MM.1S (cell line): ENCODE results near the gene ACER1.

Source experiments
- DNase-seq: peaks from one replicate; pipeline ENCODE4 v3.0.0-alpha.2; 2015
- H2AFZ ChIP-seq: fragments of 300-600 bp; sonication (generic); 2 replicates; pipeline ENCODE4 v1.6.0; 2016; ENCODE audit warnings: antibody characterized with exemption, low read length
- H3F3A ChIP-seq: fragments of 300-600 bp; sonication (generic); 2 replicates; pipeline ENCODE4 v1.6.1; 2016; ENCODE audit warnings: mild to moderate bottlenecking, antibody characterized with exemption, low read length, moderate library complexity, mixed read lengths; ENCODE audit not compliant: insufficient read depth
- H3K27ac ChIP-seq: fragments of 300-600 bp; sonication (generic); 2 replicates; pipeline ENCODE4 v1.5.1; 2016; ENCODE audit warnings: mild to moderate bottlenecking, low read length
- H3K27me3 ChIP-seq: fragments of 300-600 bp; sonication (generic); replicated peaks from 2 replicates; pipeline ENCODE4 v1.6.0; 2016; ENCODE audit warnings: low read length; ENCODE audit not compliant: insufficient read depth
- H3K36me3 ChIP-seq: fragments of 300-600 bp; sonication (generic); replicated peaks from 2 replicates; pipeline ENCODE4 v1.6.1; 2016; ENCODE audit warnings: mild to moderate bottlenecking, low read length, mixed read lengths; ENCODE audit not compliant: insufficient read depth
- H3K4me1 ChIP-seq: fragments of 300-600 bp; sonication (generic); 2 replicates; pipeline ENCODE4 v1.6.1; 2016; ENCODE audit warnings: low read length, mixed read lengths
- H3K4me2 ChIP-seq: fragments of 300-600 bp; sonication (generic); 2 replicates; pipeline ENCODE4 v1.6.0; 2016; ENCODE audit warnings: low read depth, low read length
- H3K4me3 ChIP-seq: fragments of 300-600 bp; sonication (generic); 2 replicates; pipeline ENCODE4 v1.5.1; 2016; ENCODE audit warnings: low read length, mixed read lengths
- H3K79me2 ChIP-seq: fragments of 300-600 bp; sonication (generic); 2 replicates; pipeline ENCODE4 v1.6.1; 2016; ENCODE audit warnings: mixed run types, low read length, mixed read lengths
- H3K9ac ChIP-seq: fragments of 300-600 bp; sonication (generic); 2 replicates; pipeline ENCODE4 v1.6.1; 2016; ENCODE audit warnings: low read length, mixed read lengths
- H3K9me2 ChIP-seq: fragments of 300-600 bp; sonication (generic); replicated peaks from 2 replicates; pipeline ENCODE4 v1.6.1; 2016; ENCODE audit warnings: mild to moderate bottlenecking, low read length, mixed read lengths; ENCODE audit not compliant: insufficient read depth
- H3K9me3 ChIP-seq: fragments of 300-600 bp; sonication (generic); replicated peaks from 2 replicates; pipeline ENCODE4 v1.6.1; 2016; ENCODE audit warnings: mild to moderate bottlenecking, low read length, mixed read lengths; ENCODE audit not compliant: insufficient read depth
- H4K20me1 ChIP-seq: fragments of 300-600 bp; sonication (generic); 2 replicates; pipeline ENCODE4 v1.6.1; 2016; ENCODE audit warnings: mild to moderate bottlenecking, low read length, moderate library complexity, mixed read lengths; ENCODE audit not compliant: insufficient read depth
- CTCF ChIP-seq: fragments of 300-600 bp; sonication (generic); IDR thresholded peaks from 2 replicates; pipeline ENCODE4 v1.5.1; 2016; ENCODE audit warnings: antibody characterized with exemption, low read length, mixed read lengths
- EZH2 ChIP-seq: fragments of 300-600 bp; sonication (generic); optimal IDR thresholded peaks from 2 replicates; pipeline ENCODE3; 2017; ENCODE audit warnings: low read depth, mild to moderate bottlenecking, antibody characterized with exemption, low read length, mixed read lengths
- EZH2phosphoT487 ChIP-seq: fragments of 300-600 bp; sonication (generic); IDR thresholded peaks from 2 replicates; pipeline ENCODE4 v1.6.1; 2018; ENCODE audit warnings: antibody characterized with exemption, low read length

ACER1 gene

GRCh38 chr19:6333439-6333838, at the start of gene ACER1:
Gene ACER1 (minus strand): TSS chr19:6333612. CDS start chr19:6333551, 61 bp downstream.
- Histone ChIP-seq H3K9ac (no peak within 1 kb of the TSS), H3K79me2 (no peaks in the 10 kb centered on the region), H3K9me3 (no peaks in the 10 kb centered on the region), H3K27me3 (peaks cover 81% of the 10 kb centered on the region), H3K36me3 (no peaks in the 10 kb centered on the region), H3K27ac (no peak within 1 kb of the TSS), H3F3A (no peaks in the 10 kb centered on the region), H3K4me3 (no peak within 1 kb of the TSS), H3K9me2 (no peaks in the 10 kb centered on the region), H3K4me1 (no peaks in the 10 kb centered on the region), H2AFZ (no peak within 1 kb of the TSS), H4K20me1 (no peaks in the 10 kb centered on the region), H3K4me2 (no peak within 1 kb of the TSS)
- DNase-seq: no peak
- no peak for TF ChIP-seq CTCF
- no peak for TF ChIP-seq EZH2phosphoT487
- TF ChIP-seq EZH2: no peak

- H3K79me2 ChIP-seq: no peaks in the 10 kb centered on the region
- no peak for TF ChIP-seq CTCF
- TF ChIP-seq EZH2phosphoT487: no peak
- TF ChIP-seq EZH2: no peak
- H3K27ac ChIP-seq: no peak overlapping the region
- no peaks in the 10 kb centered on the region for H3K9me3 ChIP-seq
- no peak overlapping the region for H3K4me2 ChIP-seq
- no peaks in the 10 kb centered on the region for H3K27me3 ChIP-seq
- no peak overlapping the region for H2AFZ ChIP-seq
- no peaks in the 10 kb centered on the region for H3K9me2 ChIP-seq
- H3K9ac ChIP-seq: no peak overlapping the region
- H3K4me1 ChIP-seq: no peaks in the 10 kb centered on the region
- H3K4me3 ChIP-seq: no peak overlapping the region
- H3F3A ChIP-seq: no peaks in the 10 kb centered on the region
- no peaks in the 10 kb centered on the region; the same call in none of the 2 replicates for H3K36me3 ChIP-seq
- no peaks in the 10 kb centered on the region for H4K20me1 ChIP-seq
- no peak for DNase-seq
Observed at GRCh38 chr19:6383188-6383587, 49.8 kb upstream of the ACER1 start.

GRCh38 chr19:6381030-6381750, 47.8 kb upstream of the ACER1 start:
- Histone ChIP-seq H3K4me1 (no peaks in the 10 kb centered on the region), H3K79me2 (no peaks in the 10 kb centered on the region), H4K20me1 (no peaks in the 10 kb centered on the region), H3K4me3 (no peak overlapping the region), H3F3A (0 out of 2 replicates have a peak, but pooled peaks cover 2% of the 10 kb centered on the region), H3K9me2 (no peaks in the 10 kb centered on the region), H3K9ac (no peak overlapping the region), H3K27ac (no peak overlapping the region), H3K36me3 (no peaks in the 10 kb centered on the region; the same call in none of the 2 replicates), H3K27me3 (no peaks in the 10 kb centered on the region), H2AFZ (no peak overlapping the region), H3K4me2 (no peak overlapping the region), H3K9me3 (no peaks in the 10 kb centered on the region)
- TF ChIP-seq EZH2phosphoT487 (no peak), EZH2 (no peak), CTCF (no peak)
- no peak for DNase-seq
